ENCODE results near the gene SLC17A4.
"Not testable (repeated sequence)": the region's sequence is repeated elsewhere in the genome, so short reads cannot be mapped to it uniquely, and the experiment has no call there.

The SLC17A4 gene, protein sequence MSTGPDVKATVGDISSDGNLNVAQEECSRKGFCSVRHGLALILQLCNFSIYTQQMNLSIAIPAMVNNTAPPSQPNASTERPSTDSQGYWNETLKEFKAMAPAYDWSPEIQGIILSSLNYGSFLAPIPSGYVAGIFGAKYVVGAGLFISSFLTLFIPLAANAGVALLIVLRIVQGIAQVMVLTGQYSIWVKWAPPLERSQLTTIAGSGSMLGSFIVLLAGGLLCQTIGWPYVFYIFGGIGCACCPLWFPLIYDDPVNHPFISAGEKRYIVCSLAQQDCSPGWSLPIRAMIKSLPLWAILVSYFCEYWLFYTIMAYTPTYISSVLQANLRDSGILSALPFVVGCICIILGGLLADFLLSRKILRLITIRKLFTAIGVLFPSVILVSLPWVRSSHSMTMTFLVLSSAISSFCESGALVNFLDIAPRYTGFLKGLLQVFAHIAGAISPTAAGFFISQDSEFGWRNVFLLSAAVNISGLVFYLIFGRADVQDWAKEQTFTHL

DNA sequence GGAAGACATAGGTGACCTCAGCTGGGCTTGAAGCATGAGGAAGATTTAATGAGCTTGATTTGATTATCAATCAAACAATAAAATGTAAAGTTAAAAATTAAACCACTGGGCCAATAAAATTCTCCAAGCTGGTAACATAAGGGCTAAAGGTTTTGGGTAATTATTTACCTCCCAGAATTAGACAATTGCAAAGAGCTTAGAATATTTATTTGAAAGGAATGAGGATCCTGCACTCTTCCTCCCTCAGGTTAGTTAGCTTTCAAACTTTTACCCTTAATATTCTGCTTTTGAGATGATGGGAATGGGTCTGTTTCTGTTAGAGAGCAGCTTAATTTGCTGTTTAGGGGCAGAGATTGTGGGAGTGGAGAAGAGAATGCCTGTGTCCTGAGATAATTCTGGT lies at the start of gene SLC17A4:
Gene SLC17A4 (plus strand): TSS at position 208 of the 400 bp plus-strand sequence. CDS start 7,221 bp downstream, outside the sequence.
- no peak for DNase-seq

DNA sequence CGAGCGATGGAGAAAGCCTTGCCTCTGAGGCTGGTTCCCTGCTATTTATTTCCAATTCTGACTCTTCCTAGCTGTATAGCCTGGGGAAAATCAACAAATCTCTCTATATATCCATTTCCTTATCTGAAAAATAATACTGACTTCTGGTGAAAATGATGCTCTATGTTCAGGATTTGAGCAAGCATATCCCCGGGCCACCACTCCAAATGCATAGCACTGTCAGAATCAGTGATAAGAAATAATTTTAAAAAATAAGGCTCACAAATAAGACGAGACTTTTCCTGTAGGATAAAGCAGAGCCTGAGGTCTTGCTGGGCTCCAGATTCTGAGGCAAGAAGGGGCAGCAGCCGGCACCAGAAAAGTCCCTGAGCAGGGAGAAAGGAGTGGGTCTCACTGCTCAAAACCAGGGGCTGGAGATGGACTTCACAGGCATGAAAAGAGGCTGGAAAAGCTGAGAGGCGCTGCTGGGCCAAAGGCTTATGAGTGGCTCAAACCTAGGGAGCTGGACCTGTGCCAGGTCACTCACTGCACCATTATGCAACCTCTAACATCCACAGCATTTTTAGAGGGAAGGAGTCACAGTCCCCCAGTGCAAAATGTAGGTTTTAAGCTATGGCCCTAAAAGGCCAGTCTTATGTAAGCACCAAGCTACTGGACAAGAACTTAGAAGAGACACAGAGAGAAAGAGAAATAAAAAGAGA lies 48.1 kb upstream of the SLC17A4 start:
- no peak for DNase-seq

DNA sequence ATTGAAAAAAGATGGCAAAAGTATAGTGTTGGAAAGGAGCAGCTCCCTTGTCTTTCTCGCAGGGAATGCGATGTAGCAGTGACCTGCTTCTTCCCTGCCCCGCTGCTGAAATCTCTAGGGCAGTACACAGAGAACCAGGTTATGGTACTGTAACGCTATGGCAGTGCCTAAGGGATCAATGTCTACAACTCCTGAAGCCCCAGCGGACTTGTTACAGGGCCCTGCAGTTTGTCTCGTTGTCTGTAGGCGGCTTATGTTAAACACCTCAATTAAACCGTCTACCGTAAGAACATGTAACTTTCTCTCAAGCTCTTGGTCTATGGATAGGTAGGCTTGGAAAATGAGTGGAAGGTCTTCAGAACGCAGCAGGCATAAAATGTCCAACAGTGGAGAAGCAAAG lies 44.8 kb upstream of the SLC17A4 start:
- no peak for DNase-seq

DNA sequence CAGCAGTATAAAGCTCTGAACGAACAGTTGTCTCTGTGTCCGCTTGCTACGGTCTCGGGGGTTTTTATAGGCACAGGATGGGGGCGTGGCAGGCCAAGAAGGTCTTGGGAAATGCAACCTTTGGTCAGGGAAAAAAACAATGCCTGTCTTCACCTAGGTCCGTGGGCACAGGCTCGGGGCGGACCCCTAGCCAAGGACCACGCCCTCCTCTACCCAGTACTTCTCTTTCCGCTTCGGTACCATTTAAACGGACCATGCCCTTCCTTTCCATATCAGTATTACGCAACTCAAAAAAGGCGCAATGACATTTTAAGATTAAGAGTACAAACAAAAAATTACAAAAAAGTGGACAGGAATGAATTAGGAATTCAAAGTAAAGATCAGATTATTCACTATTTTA lies 44.3 kb upstream of the SLC17A4 start:
- no peak for DNase-seq

DNA sequence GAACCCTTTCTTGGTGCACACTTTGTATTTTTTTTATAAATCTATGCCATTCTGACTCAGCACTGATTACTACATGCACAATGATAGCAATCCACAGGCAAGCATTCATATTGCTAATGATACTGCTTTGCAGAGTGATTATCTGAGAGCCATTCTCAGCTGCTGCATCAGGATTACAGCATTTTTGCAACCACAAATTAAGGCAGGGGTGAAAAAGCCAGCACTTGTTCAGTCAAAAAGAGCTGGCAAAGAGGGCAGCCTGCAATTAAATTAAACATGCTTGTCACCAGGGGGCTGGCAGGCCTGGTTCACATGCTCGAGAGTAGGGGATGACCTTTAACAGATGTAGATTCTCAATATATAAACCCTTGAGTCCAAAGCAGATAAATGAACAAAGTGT lies 40.7 kb upstream of the SLC17A4 start:
- no peak for DNase-seq

DNA sequence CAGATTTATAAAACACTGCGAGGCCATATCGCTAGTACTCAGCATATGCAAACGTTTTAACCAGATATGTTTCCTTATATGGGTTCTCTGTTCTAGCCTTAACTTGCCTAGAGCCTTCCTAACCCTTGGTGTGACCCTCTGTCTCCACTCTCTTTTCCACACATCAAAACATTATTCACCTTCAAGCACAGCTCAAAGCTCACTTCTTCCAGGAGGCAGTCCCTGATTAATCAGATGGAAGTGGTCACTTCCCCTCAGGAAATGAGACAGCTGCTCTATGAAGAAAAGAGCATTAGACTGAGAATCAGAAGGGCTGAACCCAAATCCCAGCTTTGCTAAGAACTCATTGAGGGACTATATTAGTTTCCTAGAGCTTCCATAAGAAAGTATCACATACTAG lies 39.8 kb upstream of the SLC17A4 start:
- no peak for DNase-seq

DNA sequence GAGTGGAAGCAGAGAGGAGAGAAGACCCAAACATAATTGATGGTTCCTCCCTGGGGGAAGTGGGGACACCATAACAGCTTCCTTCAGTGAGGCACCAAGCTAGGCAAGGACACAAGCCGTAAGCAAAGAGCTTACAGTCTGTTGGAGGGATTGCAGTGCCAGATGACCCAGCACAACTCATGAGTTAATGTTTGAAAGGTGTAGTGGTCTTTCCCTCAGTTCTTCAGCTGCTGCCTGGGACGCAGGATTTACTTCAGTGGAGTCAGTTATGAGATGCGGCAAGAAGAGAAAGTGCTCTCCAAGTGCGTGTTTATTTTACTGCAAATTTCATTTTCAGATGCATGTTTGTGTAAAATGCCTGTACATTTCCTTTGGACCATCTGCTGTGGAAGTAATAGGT lies 38.7 kb upstream of the SLC17A4 start:
- DNase-seq = no peak

DNA sequence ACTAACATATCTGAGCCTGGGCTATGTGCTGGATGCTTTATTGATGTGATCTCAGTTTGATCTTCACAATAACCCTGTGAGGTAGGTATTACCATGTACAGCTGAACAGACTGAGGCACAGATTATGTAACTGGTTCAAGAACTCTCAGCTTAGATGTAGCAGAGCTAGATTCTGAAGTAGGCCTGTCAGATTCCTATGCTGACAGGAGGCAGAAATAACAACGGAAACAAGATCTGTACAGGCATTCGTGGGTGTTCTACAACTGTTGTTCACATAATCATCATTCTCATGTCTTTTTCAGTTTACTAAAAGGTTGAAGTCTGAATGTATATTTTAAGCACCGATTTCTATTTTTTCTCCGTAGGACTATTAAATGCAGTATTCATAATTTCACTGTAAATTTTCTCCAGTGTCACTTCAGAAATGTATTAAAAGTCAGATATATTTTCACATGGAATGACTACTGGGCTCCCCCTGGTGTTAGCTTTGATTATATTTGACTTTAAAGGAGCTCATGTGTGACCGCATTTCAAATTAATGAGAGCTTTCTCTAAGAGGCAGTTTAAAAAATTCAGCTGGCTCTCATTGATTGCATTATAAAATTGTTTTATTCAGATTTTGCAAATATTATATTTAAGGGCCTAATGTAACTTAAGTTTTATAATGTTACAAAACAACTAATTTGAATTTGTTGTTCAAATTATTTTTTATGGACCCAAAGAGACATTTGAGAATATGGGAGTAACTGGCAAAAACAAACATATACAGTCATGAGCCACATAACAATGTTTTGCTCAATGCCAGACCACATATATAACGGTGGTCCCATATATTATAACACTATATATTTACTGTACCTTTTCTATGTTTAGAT lies 36.4 kb upstream of the SLC17A4 start:
- DNase-seq = no peak

DNA sequence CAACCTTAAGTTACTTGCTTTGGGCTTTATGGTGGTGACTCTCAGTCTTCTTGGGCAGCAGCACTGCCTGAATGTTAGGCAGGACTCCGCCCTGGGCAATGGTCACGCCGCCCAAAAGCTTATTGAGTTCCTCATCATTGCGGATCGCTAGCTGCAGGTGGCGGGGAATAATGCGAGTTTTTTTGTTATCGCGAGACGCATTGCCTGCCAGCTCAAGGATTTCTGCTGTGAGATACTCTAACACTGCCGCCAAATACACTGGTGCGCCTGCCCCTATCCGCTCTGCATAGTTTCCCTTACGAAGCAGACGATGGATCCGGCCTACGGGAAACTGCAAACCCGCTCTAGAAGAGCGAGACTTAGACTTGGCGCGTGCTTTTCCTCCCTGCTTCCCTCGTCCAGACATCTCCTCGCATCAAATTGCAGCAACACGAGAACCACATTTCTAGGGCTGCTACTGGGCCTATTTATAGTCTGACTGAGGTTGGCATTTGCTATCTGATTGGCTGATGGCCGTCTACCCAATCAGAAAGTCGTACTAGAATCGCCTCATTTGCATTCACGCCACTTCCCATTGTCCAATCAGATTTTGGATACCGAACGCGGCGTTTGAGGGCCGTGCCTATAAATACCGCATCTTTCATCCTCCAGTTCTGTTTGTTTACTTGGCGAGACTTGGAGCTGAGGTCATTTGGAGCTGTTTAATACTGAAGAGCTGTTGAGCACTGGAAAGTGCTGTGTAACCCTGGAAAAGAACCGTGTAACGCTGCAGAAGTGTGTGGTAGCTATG lies 28.2 kb upstream of the SLC17A4 start:
- no peak for DNase-seq

DNA sequence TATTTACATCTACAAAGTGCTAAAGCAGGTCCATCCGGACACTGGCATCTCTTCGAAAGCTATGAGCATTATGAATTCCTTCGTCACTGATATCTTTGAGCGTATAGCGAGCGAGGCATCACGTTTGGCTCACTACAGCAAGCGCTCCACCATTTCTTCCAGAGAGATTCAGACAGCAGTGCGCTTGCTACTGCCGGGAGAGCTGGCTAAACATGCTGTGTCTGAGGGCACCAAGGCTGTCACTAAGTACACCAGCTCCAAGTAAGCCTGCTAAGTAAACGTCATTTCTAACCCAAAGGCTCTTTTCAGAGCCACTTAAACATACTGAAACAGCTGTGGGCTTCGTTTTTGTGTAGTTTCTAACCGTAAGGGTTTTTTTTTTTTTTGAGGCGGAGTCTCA lies 27.5 kb upstream of the SLC17A4 start:
- DNase-seq = no peak

DNA sequence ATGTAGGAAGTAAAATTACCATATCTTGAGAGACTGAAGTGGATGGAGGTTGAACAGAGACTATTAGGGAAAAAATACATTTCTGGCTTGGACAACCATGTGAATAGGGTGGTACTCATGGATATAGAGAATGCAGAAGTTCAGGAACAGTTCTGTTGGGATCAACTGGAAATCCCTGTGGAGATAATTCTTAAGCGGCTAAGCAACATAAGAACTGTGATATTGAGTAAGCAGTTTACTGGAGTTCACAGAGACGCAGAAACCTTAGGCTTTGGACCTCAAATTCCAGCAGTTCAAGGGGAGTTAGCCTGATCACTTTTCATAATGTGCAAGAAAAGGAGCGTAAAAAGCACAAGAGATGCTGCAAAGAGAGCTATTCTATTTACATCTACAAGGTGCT lies 23.6 kb upstream of the SLC17A4 start:
- no peak for DNase-seq

DNA sequence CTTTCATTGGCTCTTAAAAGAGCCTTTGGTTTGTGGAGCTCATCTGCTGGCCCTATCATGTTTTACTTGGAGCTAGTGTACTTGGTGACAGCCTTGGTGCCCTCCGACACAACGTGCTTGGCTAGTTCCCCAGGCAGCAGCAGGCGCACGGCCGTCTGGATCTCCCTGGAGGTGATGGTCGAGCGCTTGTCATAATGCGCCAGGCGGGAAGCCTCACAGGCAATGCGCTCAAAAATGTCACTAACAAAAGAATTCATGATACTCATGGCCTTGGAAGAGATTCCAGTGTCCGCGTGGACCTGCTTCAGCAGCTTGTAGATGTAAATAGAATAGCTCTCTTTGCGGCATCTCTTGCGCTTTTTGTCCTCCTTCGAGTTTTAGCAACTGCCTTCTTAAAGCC lies 22.8 kb upstream of the SLC17A4 start:
- DNase-seq = no peak

DNA sequence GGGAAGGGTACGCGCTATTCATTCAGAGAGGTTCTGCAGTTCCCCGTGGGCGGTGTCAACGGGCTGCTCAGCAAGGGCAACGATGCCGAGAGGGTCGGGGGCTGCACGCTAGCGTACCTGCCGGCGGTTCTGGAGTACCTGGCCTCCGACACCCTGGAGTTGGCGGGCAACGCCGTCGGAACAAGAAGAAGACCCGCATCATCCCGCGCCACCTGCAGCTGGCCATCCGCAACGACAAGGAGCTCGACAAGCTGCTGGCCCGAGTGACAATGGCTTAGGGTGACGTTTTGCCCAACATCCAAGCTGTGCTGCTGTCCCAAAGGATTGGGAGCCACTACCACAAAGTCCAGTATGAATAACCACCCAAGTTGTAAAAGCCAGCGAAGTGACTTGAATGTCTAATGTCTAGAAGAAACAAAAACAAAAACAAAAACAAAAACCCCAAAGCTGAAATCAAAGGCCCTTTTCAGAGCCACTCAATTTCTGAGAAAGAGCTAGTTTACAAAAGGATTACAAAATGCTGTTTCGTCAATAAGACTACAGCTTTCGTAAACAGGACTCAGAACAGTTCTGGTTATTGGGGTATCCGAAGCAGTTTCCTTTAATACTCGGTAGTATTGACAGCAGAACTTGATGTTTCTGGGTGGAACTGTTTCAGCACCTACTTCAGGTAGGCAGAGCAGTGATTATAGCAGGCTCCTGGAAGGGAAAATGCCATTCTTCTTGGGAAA lies 21.9 kb upstream of the SLC17A4 start:
- DNase-seq = no peak

DNA sequence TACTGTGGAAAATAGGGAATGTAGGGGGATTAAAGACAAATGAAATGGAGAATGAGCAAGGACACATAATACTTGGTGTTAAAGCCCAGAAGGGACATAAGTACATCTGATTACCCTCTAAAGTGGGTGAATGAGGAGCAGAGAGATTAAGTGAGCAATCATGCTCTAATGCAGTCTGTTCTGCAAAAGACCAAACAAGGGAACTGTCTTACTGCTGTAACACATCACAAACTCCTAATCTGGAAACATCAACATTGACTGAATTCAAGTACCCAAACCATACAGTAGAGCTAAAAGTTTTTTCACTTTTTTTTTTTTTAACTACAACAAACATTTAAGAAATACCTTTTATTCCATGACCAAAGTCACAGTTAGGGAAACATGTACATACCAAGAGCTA lies 19.3 kb upstream of the SLC17A4 start:
- no peak for DNase-seq

DNA sequence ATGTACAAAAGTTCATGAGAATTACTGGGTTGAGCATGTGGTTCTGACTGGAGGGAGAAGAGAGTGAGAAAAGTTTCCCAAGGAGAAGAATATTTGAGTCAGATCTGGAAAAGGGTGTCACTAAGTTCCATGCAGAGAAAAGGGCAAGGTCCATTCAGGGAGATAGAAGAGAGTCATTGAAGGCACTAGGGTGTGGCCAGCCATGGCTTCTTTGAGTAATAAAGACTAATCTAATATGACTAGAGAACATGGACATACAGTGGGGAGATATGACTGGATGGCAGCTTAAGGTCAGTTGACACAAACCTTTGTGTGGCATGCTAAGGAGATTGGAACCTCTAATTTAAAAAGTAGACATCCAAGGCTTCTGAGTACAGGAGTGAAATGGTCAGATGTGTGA lies 10.7 kb upstream of the SLC17A4 start:
- no peak for DNase-seq

DNA sequence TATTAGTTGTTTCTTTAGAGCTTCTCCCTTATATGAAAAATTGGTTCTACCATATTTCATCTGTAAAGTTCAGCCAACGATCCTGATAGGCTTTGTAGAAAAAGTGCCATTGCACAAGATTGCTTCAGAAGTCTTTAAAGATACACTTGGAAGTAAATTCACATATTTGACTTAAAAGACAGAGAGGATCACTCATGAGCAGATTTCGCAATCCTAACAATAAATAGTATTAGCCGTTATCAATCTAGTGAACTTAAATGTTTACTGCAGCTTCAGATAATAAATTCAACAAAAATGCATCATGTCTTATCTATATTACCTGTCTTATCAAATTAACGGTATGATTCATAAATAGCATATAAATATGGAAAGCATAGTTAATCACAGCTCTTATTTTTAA lies 8.7 kb upstream of the SLC17A4 start:
- no peak for DNase-seq

DNA sequence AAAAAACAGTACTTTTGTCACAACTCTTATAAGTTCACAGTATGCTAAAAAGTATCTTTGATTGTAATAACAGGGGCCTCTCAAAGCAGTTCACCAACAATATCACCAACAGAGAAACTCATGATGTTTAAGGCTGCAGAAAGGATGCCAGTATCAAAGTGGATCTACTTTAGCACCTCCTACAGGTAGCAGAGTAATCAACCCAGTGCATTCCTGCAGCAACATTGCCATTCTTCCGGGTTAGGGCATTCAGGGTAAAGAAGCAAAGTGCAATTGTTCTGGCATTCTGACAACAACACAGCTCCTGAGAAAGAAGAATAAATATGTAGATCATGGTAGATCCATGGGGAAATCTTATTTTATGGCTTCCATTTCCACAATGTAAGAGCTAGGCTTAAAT lies 7.6 kb upstream of the SLC17A4 start:
- DNase-seq = no peak

DNA sequence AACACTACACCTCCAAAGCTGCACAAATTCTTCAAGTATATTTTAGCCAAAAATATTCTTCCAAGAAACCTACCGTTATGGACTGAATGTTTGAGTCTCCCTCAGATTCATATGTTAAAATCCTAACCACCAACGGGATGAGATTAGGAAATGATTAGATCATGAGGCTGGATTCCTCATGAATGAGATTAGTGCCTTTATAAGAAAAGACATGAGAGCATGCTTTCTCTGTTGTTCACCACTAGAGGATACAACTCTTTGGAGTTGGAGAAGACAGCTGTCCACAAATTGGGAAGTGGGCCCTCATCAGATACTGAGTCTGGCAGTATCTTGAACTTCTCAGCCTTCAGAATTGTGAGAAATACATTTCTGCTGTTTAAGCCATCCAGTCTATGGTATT lies 7.1 kb upstream of the SLC17A4 start:
- no peak for DNase-seq

DNA sequence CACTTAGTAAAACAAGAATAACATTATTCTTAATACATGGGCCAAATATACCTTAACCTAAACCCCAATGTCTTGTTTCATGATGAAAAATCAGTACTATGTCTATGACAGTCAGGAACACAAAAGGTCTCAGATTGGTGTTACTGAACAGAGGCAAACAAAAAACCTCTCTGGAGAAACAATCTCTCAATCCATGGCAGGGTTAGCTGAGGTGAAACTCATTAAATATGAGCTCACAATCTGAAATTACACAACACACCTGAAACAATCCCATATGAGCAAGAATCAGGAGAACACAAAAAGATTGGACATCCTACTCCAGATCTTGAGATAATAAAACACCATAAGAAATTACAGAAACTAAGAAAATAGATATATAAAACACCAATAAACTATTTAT lies 6.5 kb upstream of the SLC17A4 start:
- DNase-seq = no peak

DNA sequence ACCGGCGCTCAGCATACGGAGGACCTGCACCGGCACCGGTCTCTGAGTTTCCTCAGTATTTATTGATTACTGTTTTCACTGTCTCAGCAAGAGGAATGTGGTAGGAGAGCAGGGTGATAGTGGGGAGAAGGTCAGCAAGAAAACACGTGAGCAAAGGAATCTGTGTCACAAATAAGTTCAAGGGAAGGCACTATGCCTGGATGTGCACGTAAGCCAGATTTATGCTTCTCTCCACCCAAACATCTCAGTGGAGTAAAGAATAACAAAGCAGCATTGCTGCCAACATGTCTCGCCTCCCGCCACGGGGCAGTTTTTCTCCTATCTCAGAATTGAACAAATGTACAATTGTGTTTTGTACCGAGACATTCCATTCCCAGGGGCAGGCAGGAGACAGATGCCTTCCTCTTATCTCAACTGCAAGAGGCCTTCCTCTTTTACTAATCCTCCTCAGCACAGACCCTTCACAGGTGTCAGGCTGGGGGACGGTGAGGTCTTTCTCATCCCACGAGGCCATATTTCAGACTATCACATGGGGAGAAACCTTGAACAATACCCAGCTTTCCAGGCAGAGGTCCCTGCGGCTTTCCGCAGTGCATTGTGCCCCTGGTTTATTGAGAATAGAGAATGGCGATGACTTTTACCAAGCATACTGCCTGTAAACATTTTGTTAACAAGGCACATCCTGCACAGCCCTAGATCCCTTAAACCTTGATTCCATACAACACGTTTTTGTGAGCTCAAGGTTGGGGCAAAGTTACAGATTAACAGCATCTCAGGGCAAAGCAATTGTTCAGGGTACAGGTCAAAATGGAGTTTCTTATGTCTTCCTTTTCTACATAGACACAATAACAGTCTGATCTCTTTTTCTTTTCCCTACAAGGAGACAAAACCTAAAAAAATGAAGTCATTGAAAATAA lies 5.7 kb upstream of the SLC17A4 start:
- not testable (repeated sequence) for DNase-seq

DNA sequence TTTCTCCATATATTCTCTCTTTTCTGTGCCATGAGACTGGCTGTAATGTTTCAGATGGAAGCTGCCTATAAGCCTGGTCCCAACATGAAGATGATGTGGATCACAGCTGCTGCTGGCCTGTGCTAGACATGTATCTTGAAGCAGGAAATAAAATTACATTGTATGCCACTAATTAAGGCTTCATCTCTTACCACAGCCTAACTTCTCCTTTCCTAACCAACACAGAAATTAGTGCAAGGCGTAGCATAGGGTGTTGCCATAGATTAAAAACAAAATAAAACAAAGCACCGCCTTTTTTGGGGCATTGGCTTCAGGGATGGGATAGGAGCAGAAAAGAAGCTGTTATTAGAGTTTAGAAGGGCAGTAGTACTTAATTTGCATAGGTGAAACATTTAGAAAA lies 4.7 kb upstream of the SLC17A4 start:
- no peak for DNase-seq
